NCI-H2171 (cell line): Measurements from ENCODE around the gene SMPD3.

Source experiments
- DNase-seq: peaks from one replicate; lab custom pipeline; 2025; lab: John Stamatoyannopoulos, UW

The SMPD3 gene

DNA sequence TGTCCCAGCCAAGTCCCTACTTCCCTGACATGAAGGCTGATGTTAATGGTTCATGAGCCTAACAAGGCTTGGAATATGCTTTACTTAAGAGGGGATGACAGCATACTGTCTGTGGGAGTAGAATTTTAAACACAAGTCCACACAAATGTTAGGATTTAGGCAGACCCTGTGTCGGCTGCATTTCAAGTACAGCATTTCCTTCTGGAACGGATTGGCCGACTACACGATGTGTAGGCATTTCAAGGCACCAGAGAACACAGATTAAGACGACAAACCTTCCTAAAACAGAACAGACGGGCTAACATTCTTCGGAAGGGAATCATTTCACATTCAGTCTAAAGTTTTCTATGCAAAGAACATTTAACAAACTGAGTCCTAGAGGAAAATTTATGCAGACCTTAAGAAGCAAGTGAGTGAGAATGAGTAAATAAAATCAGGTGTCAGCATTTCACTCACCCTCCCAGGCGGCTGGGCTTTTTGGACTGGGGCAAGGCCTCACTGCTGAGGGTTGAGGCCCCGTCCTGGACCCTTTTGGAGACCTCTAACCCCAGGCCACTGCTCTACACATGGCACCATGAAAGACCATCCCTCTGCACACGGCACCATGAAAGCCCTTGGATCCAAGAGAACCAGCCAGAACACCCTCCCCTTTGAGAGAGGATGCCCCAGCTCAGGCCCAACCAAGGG is 67.5 kb downstream of the SMPD3 start:
- no peak for DNase-seq

DNA sequence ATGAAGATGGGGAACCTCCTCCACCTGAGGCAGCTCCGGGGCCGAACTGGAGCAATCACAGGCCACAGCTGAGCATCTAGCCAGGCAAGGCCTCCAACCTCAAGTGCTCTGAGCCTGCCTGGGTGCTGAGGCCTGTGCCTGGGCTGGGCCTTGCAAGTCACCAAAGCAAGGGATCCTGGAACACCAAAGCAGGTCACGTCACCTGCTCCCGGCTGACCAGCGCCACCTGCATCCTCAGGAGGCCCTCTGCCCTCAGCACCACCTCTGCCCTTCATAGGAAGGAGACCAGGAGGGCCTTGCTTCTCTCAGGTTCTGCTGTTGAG is 68.0 kb downstream of the SMPD3 start:
- no peak for DNase-seq

DNA sequence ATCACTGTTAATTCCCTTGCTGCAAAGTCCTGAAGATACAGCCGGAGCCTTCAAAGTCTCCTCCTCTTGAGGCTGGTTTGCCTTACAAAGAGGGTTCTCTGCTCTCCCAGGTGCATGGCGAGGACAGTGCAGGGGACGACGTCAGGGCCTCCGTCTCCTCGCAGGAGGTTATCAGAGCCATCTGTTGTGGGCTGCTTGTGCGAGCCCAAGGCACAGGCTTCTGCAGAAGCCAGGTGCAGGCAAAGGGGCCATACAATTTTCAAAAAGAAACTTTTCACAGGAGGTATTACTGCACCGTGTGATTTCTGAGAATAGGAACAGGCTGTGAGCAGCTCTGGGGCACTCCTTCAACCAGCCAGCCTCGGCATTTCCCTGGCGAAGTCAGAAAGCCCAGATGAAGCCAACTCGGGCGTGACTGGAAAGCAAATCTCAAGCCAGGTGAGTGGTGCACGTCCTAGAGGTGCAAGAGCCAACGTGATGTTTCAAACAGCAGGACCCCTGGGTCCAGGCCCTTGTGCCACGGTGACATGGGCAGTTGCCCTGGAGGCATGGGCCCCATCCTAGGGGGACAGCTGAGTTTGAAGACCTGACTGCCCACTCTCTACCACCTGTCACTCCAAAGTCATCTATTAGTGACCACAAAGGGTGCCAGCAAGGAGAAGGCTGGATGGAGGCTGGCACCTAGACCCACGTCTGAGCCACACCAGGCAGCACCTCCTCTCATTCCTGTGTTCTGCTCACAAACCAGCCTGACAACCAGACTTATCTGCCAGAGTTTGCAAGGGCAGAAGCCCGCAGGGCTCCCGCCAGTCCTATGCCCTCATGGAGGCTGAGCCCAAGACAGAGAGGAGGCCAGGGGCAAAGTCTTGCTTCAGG is 68.6 kb downstream of the SMPD3 start:
- DNase-seq, result no peak

DNA sequence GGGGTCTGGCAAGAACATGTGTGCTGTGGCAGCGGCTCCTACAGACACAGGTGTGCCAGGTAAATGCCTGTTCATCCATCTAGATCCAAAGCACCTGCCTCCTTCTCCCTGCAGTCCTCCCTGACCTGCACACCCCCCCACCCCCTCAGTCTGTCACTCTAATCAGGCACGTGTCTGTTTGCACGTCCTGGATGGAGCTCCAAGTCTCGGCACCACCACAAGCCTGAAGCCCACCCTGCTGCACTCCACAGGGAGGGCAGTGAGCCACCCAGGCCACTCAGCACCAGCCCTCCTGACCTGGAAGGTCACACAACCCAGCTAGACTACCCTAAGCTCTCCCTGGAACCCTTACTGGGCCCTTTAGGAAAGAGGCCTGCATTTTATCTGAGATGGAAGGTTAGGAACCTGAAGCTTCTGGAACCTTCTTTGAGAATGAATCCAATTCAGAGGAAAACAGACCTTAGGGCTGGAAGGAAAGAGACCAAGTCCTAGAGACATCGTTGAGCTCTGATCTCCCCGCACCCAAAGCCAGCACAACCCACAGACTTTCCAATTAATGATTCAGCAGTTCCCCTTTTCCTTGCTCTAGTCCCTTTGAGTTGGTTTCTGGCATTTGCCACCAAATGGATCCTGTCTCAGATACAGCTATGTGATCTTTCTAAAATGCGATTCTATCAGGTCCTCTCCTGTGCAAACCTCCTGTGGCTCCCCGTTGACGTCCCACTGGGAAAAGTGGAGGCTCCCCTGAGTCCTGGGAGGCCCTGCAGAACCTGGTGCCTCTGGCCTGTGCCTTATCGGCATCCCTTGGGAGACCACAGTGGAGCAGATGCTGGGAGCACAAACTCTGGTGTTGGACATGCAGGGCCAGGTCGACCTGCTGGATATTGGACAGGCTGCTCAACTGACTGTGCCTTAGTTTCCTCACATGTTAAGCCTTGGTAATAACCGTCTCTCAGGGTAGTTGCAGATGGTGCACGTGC is 69.6 kb downstream of the SMPD3 start:
- DNase-seq, result no peak

DNA sequence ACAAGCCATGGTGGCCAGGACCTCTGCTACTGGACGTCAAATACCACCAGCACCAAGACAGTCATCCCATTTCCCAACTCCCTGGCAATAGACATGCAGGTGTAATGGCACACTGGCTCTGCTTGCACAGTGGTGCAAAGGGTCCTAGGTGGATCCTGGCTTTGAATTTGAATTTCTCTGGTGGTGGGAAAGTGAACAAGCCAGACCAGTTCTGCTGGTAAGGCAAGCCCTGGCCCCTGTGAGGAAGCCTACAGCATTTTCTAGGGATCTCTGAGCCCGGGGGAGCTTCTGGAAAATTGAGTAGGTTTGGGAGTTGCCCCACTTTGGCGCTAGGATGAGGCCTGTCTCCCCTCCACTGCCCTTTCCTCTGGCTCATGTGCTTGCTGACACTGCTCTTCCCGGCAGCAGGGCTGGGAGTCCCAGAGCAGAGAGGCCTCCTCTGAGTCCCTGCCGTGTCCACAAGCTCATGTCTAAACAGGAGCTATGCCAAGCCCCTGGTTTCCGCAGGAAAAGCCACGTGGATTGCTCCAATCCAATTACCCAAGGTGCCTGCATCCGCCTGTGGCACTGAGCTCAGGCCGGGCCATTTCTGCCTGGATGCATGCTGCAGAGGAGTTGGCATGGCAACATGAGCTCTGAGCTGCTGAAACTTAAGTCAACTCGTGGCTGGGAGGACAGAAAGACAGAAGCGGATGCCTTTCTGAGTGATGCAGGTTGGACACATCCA is 70.5 kb downstream of the SMPD3 start:
- DNase-seq, result no peak

DNA sequence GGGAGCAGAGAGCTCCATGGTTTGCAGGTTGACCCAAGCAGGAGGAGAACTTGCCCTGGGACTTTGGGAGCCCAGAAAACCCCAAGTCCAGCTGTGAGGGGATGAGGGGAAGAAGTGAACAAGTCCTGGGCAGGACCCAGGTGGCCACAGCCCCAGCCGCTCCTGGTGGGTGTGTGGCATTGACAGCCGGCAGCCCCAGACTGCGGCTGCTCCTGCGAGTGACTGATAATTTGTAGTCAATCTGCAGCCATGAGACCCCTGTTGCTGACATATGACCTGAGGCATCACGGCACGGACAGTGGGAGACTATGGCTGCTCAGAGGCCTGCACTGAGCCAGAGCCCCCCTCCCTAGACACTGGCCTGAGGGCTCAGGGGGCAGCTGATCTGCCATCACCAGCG is 71.1 kb downstream of the SMPD3 start:
- no peak for DNase-seq

DNA sequence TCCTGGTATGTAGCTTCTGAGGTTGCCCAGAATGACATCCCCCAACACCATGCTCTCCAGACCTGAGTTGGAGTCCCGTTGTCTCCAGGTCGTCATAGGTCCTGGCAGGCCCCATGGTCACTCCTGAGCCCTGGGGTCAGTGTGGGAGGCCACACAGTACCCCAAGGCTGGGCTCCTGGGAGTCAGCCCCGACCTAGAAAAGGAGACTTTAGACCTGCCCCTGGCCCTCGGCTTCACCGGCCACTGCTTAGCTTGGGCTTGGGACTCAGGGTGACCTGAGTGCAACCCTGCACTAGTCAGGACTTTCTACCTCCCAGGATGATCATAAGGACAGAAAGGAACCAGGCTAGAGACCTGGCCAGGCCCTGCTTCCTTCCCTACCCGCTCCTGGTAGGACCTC is 71.7 kb downstream of the SMPD3 start:
- no peak for DNase-seq

DNA sequence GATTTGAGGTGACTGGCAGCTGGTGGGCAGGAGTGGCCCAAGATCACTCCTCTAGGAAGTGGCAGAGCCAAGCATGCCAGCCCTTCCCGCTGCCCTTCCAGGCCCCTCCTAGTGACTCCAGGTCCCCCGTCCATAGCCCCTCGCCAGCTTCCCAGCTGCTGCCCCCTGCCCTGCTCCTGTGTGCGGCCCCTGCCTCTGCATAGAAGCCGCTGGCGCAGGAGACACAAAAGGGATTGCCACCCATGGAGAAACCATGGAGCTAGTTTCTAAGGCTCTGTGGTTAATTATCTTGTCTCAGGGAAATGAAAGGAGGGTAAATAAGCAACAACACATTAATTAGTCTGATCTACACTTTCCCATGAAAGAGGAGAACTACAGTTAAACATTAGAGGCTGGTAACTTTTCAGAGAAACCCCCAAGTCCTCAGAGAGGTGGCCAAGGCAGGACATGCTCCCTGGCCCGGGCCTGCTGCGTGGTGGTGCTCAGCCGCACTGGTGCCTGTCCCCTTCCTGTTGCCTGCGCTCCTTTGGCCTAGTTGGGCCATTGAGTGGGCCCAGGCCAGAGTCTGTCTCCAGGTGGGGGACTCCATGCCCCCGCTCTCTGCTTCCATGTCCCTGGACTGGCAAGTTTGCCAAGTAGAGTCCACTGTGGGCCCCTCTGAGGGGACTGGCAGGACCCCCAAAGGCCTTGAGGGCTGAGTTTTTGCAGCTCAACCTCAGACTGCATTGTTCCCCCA is 72.3 kb downstream of the SMPD3 start:
- DNase-seq, result no peak

DNA sequence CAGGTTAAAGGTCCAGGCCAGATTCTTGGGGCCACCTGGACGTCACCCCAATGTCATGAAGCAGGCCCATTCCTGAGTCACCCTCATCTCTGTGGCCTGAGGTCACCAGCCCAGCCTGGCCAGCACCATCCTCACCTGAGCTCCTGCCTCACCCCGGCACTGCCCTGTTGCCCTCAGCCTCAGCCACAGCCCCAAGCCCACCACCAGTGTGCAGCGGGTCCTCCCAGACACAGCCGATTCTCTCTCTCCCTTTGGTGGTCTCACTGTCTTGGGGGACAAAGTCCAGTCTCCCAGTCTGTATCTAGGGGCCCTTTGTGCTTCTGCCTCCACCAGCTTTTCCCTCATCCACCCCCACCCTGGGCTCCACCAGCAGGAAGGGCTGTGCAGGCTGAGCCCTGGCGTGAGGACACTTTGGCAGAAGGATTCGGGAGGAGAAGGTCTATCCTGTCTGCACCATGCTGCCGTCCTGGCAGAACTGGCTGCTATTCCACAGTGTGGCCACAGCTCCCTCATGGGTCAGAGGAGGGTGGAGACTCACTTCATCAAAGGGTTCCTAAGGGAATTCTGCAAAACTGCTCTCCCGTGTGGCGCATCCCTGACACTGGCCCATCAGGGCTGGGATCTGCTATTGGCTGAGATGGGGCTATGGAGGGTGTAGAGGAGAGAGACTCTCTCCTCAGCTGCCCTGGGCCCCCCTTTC is 73.2 kb downstream of the SMPD3 start:
- DNase-seq, result no peak

DNA sequence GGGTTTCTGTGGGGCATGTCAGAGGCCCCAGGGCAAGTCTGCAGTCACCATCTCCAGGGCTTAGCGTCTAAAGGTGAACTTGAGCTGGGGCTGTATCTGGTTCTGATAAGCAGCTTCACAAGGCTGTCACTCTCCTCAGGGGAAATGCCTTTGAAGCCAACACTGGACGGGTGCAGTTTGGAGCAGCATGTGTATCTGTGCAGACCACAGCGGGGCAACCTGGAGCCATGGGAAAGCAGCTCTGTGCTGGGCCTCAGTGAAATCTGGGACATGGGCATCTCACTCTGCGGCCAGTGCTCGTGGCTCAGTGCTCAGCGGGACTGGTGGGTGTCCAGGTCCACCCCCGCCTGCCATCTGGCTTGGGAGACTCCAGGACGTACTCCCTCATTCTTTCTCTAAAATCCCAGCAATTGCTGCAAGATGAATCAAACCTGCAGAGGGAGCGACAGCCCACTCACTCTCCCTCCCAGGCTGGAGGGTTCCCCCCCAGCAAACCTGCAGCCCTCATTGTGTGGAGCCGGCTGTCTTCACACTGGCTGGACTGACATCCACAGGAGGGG is 74.0 kb downstream of the SMPD3 start:
- DNase-seq, result no peak

DNA sequence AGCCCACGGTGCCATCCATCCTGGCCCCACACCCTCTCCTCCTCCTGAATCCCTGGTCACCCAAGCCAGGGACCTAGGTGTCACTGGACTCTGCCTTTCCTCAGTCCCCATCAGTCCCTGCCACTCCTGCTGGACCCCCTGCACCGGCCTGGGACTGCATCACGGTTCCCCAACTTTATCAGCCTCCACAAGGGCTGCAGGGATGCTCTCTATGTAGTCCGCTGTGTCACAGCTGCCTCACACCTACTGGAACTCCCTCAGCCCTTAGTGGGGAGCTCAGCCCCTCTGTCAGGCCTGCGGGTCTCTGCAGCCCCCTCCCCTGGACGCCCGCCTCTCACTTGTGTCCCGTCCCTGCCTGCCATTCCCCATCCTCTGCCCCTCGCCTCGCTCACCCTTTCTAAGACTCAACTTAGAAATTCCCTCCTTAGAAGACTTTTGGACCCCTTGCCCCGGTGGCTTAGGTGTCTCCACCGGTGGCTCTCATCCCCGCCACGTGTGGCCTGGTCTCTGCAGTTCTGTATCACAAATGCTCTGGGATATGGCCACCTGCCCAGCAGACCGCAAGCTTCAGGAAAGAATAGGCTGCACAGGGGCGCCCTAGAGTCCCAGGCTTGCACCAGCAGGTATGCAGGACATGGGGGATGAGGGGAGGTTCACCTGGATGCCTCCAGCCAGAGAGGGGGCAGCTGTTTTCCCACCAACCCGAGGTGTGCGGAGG is 74.6 kb downstream of the SMPD3 start:
- no peak for DNase-seq

DNA sequence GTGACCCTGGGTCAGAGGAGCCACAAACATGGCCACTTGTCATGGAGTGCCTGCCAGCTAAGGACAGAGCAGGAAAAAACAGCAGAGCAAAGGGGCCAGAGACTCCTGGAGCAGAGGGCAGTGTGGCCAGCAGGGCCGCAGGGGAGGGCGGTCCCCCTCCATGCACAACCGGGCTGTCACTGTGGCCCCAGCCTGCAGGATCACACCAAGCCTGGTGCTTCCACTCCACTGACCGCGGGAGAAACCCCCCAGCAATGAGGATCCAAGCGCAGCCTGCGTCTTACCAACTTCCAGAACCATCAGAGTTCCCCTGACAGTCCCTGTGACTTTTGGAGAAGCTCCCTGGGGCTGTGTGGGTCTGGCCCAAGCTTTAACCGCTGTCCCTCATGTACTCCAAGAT is 75.5 kb downstream of the SMPD3 start:
- no peak for DNase-seq

DNA sequence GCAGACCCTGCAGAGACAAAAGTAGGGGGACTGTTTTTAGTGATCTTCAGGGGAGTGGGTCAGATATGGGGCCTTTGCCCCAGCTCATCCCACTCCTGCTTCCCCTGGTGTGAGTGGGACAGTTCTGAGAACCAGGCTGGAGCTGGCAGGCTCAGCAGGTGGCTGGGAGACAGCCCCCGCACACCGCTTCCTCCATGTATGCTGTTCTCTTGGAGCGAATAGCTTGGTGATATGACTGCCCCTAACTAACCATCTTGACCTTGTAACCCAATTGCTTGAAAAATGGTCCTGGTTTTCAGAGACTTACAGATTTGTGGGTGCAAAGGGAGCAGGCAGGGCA is 76.0 kb downstream of the SMPD3 start:
- DNase-seq, result no peak

DNA sequence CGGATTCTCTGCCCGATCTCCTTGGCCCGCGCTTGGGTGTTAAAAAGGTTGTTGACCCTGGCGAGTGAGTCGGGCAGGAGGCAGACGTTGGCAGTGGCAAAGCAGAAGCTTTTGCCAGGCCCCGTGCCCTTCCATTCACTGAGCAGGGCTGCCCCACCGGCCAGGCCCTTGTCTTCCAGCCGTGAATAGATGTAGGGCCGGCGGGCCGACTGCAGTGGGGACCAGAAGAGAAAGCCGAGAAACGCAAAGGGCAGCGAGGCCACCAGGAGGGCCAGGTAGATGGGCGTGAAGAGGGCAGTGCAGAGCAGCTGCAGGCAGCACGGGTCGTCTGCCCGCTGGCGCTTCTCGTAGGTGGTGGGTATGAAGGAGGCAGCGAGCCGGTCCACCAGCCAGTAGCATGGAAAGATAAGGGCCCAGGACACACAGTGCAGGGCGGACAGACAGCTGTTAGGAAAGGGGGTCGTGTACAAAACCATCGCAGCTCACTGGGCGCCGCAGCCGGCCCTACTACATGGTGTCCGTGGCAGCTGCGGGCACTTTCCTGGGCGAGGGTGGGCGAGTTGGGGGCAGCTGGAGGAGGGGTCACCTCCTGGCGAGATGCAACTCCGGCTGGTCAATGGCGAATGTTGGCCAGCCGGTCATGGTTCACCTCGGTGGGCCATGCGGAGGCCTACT is 76.5 kb downstream of the SMPD3 start:
- DNase-seq, result no peak

DNA sequence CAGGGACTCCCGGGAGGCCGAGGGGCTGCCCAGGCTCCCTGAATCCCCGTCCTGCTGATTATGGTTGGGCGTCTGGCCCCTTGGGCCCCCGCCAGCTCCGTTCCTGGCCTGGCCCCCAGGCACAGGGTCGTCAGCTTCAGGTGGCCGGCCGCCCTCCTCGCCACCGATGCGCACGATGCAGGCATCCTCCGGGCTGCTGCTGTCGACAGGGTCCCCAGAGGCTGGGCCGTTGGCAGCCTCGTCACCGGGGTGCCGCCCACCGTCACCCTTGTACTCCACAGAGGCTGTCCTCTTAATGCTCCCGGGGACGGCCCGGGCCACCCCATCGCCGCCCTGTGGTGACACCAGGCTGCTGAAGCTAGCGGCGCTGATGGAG is 77.0 kb downstream of the SMPD3 start:
- no peak for DNase-seq

DNA sequence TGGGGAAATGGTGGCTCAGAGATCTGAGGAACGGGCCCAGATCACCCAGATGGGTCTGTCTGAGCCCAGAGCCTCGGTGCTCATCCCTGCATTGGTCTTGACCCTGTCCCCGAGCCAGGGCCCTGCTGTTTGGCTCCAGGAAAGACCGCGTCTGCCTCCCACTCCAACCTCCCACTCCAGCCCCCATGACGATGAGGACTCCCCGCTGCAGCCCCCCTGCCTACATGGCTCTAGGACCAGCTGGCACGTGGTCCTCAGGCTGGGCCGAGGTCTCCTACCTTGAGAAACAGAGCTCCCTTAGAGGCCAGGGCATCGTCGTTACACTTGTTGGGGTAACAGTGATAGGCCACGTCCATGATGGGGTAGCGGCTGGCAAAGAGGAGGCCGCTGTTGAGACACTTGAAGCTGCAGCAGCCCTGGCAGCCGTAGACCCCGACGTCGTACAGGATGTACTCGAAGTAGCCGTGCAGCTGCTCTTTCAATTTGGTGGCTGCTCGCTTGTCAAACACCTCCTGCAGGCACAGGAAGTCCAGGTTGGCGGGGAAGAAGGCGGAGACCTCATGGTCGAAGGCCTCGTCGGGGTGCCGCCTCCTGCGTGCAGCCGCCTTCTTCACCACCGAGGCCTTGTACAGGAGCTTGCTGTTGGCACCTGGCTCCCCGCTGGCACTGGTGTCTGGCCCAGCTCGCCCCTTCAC is 77.6 kb downstream of the SMPD3 start:
- no peak for DNase-seq

DNA sequence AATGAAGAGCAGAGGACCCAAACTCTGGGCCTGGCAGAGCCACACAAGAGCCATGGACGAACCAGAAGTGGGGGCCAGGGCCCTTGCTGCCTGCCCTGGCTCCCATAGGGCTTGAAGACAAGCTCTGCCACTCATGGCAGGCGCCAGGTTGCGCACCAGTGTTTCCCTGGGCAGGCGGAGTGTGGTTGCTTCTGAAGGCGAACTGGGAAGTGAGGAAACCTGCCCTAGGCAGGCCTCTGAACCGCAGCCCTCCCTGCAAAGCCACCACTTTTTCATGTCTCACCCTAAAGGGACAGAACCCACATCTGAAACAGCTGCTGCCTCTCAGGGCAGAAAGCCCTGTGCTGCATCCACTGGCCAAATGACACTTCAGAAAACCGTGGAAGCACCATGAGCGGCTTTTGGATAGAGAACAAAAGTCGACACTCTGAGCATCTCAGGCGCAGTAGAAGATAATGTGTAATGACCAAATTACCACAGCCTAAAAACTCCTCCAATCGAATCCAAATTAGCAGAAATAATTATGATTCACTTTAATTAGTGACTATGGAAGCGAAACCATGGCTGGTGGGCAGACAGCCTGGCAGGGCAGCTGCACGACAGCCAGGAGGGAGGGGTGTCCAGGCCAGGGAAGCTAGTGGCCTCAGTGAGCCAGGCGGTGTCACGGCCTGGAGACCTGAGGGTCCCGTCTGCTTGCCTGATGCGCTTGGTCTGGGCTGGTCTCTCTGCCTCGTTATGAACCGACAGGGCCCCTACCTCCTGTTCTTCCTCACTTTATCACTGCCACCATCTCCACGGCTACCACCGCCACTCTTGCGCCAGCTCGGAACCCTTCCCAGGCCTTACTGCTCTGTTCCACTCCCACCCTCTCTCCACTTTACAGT is 78.4 kb downstream of the SMPD3 start:
- no peak for DNase-seq

DNA sequence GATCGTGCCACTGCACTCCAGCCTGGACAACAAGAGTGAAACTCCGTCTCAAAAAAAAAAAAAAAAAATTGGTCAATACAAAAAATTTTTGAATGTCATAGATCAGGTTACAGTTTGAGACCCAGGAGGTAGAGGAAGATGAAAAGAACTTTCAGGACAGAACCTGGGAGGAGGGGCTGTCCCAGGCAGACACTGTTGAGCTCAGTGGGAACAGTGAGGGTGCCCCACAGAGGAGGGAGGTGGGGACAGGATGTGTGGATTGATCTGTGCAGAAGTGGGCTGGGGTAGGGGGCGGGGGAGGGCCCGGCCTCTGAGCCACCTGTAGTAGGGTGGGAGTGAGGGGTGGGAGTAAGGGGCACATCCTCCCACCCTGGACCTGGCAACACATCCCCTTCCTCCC is 79.1 kb downstream of the SMPD3 start:
- DNase-seq, result no peak
